Measurements from ENCODE around the gene GALNT17.

GRCh38 chr7:71630516-71630915 lies 498.6 kb downstream of the GALNT17 start:
- TF ChIP-seq CTCF (tag by site-specific recombination; IDR thresholded peaks at IDR 0.05) (no peak), ZBTB48 (tag by site-specific recombination; IDR thresholded peaks at IDR 0.05) (no peak), ZFP41 (tag by site-specific recombination; IDR thresholded peaks at IDR 0.05; ENCODE audit: borderline replicate concordance) (no peak), ZNF366 (tag by site-specific recombination; conservative IDR thresholded peaks at IDR 0.05) (no peak), YY1 (tag by site-specific recombination; IDR thresholded peaks at IDR 0.05) (no peak), ZNF175 (tag by site-specific recombination; IDR thresholded peaks at IDR 0.05) (no peak)

Measured in HEK293 (cell line).